NCI-H446 (cell line): ENCODE results near the gene DHH.
A peak's percentile ranks its signal among the peaks of the same experiment; 100 is the strongest.

Experiments
- DNase-seq, 2 experiments: peaks; one replicate each; lab custom pipeline; 2025; lab: John Stamatoyannopoulos, UW

Gene DHH

GRCh38 chr12:49109641-49110463 is 15.3 kb upstream of the DHH start:
- DNase-seq, result no peak

- no peak for DNase-seq
Measured at GRCh38 chr12:49108958-49109404, 14.4 kb upstream of the DHH start.

GRCh38 chr12:49105504-49106084 is 11.0 kb upstream of the DHH start:
- DNase-seq, result no peak

- no peak for DNase-seq
Measured at GRCh38 chr12:49104822-49105221, 10.2 kb upstream of the DHH start.

GRCh38 chr12:49100380-49100779 is 5.8 kb upstream of the DHH start:
- DNase-seq, result no peak

- DNase-seq, result no peak
Measured at GRCh38 chr12:49098703-49099102, 4.1 kb upstream of the DHH start.

- DNase-seq, result peak; percentile 31 to 36
Measured at GRCh38 chr12:49098035-49098451, 3.4 kb upstream of the DHH start.

GRCh38 chr12:49097381-49097780 is 2.8 kb upstream of the DHH start:
- no peak for DNase-seq

GRCh38 chr12:49094975-49095365 is 369 bp upstream of the DHH start:
- no peak for DNase-seq

GRCh38 chr12:49093792-49094159 is 825 bp downstream of the DHH start:
- no peak for DNase-seq

- no peak for DNase-seq
Measured at GRCh38 chr12:49092816-49093406, 1.7 kb downstream of the DHH start.

GRCh38 chr12:49092086-49092815 is 2.4 kb downstream of the DHH start:
- DNase-seq, result no peak

GRCh38 chr12:49091836-49092085 is 2.8 kb downstream of the DHH start:
- DNase-seq, result no peak

GRCh38 chr12:49091056-49091835 is 3.4 kb downstream of the DHH start:
- no peak for DNase-seq

- no peak for DNase-seq
Measured at GRCh38 chr12:49089821-49090773, 4.5 kb downstream of the DHH start.

- DNase-seq, result no peak
Measured at GRCh38 chr12:49088932-49089330, 5.7 kb downstream of the DHH start.

GRCh38 chr12:49088150-49088931 is 6.3 kb downstream of the DHH start:
- DNase-seq, result peak; percentile 66 to 91

GRCh38 chr12:49086116-49086515 is 8.5 kb downstream of the DHH start:
- no peak for DNase-seq

- no peak for DNase-seq
Measured at GRCh38 chr12:49084438-49084837, 10.2 kb downstream of the DHH start.

- DNase-seq, result no peak
Measured at GRCh38 chr12:49079793-49080192, 14.8 kb downstream of the DHH start.
